Measurements from ENCODE around the gene EBPL.
"Not testable (repeated sequence)": the region's sequence is repeated elsewhere in the genome, so short reads cannot be mapped to it uniquely, and the experiment has no call there.

EBPL gene

DNA sequence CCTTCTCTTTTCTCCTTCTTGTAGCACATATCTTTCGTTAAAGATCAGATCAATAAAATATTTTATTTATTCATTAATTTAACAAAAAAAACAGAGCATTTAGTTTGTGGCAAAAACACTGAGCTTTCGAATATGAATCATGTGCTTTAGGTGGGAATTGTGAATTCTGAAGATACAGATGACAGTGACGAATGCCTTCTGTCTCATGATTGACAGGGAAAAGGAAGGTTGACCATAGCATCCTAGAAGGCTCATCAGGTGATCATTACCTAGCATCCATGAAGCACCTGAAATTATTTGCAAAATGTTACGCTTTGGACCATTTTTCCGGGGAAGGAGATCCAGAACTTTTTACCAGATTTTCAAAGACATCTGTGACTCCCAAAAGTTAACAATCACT, 59.1 kb downstream of the EBPL start:
- DNase-seq, result no peak

DNA sequence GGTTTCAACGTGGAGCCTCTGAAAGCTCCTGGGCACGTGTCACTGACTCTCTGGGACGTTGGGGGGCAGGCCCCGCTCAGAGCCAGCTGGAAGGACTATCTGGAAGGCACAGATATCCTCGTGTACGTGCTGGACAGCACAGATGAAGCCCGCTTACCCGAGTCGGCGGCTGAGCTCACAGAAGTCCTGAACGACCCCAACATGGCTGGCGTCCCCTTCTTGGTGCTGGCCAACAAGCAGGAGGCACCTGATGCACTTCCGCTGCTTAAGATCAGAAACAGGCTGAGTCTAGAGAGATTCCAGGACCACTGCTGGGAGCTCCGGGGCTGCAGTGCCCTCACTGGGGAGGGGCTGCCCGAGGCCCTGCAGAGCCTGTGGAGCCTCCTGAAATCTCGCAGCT, 60.7 kb downstream of the EBPL start:
- DNase-seq, result no peak

DNA sequence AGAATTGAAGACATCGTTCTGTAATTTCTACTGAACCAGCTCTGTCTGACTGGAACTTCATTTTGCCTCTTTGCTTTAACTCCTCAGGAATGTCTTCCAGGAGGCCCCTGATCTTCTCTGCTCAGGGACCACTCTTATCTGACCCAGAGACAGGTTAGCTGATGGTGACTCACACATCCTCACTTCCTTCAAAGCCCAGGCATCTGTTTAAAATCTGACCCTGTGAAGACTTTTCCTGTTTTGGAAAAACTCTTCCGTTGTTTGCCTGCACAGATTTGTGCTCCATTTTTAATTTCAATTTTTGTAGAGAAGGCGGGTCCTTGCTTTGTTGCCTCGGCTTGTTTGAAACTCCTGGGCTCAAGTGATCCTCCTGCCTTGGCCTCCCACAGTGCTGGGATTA, 61.3 kb downstream of the EBPL start:
- DNase-seq, result no peak

DNA sequence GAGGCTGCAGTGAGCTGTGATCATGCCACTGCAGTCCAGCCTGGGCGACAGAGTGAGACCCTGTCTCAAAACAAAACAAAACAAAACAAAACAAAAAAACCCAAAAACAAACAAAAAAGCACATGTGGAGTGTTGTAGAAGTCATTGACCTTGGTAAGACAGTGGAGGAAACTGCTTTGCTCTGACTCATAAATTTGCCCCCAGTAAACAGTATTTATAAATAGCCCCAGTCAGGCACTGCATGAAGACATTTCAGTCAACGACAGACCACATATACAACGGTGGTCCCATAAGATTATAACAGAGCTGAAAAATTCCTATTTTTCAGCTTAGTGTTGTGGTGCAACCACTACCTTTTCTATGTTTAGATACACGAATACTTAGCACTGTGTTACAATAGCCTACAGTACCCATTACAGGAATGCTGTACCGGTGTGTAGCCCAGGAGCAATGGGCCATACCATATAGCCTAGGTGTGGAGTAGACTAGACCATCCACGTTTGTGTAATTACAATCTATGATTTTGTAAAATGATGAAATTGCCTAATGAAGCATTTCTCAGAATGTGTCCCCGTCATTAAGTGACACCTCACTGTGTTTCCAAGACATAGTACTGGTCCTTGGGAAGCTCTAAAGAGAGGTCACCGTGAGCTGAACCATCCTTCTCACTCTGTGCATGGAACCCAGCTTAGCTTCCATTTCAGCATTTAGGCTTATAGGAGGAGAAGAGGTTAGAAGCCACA, 61.9 kb downstream of the EBPL start:
- no peak for DNase-seq

DNA sequence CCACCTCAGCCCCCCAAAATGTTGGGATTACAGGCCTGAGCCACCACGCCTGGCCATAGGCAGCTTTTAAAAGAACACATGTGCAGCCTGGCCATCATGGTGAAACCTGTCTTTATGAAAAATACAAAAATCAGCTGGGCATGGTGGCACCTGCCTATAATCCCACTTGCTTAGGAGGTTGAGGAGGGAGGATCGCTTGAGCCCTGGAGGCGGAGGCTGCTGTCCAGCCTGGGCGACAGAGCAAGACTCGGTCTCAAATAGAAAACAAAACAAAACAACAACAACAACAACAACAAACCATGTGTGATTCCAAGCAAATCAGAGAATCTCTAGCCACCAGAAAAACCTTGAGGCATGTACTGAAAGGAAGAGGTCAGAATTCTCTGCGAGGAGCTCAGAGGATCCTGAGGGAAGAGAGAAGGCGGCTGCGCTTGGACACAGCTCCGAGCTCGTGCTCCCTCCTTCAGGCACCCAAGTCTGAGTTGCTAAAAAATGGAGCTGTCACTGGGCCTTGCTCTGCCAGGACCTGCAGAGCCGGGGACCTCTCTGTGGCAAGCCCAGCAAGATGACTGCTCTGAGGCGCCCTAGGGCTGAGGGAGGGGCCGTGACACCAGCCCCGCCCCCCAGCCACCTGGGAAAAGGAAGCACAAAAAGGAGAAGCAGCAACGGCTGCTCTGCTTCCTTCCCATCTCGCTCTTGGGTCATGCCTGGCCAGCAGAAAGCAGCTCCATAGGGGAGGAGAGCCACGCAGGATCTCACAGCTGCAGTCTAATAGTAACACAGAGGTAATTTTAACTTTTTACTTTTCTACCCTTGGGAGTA, 63.2 kb downstream of the EBPL start, which contains the start of gene ARL11:
ARL11 (plus strand) TSS at position 677 of the 822 bp plus-strand sequence. CDS start 1,941 bp downstream, outside the sequence.
- DNase-seq, result peak; percentile 59

DNA sequence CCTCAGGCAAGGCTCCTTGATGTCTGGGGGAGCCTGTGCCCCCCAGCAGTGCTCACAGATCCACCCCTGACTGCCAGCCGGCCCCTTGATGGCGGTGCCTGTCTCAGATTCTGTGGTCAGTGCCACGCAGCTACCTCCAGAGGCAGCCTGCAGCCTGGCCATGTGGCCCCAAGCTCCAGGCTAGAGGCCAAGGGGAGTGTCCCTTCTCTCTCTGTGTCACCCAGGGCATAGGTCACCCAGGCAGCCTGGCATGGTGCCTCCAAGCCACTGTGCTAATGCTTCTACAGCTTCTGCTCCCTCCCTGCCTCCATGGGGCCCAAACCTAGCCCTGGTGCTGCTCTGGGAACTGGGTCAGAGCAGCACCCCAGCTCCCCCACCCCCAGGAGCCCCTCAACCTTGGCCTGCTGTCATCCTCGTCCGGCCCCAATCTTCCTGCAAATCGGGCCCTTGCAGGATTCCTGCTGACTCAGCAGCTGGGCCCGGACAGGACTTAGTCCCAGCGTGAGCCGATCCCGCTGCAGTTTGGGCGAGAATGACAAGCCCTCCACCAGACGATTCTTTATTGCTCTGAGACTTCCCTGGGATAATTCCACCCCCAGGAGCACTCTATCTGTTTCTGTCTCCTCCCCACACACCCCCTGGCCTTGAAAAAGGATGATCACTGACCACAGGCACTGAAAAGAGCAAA, 65.8 kb downstream of the EBPL start:
- DNase-seq, result no peak

DNA sequence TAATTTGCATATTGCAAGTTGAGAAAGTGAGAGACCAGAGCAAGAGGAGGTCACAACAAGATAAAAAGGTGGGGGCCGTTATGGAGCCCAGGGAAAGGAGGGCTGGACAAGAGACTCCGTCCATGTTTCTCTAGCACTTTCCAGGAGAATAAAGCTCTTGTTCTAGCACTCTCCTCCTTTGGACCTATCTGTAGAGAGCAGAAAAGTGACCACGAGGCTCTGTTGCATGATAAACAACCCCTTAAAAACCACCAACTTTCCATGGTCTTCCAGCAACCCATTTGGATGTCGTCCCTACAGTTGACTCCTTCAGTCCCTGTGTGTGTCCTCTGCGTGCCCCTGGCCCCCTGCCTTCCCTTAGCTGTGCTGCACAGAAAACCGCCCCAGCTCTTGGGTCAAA, 67.1 kb downstream of the EBPL start:
- DNase-seq, result no peak

DNA sequence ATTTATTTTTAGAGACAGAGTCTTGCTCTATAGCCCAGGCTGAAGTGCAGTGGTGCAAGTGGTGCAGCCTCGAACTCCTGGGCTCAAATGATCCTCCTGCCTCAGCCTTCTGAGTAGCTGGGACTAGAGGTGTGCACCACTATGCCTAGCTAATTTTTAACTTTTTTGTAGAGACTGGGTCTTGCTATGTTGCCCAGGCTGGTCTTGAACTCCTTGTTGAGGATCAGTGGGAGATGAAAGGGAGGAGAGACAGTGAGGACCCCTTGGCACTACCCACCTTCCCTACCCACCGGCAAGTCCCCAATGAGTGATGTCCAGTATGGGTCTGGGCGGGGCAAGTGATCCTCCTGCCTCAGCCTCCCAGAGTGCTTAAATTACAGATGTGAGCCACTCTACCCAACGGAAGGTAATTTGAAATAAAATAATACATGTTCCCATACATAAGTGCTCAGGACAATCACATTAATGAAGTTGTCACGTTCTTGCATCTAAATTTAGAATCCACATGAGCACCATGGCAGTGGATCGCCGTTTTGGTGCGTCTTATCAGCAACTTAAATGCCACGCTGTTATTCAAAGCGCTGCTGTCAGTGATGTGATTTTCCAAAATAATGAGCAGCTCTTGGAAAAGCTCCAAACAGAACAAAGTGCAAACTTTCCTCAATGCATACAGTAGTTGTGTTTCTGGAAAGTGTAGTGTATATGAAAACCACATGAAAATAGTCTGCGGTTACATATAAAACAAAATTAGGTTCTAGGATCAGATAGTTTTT, 68.9 kb downstream of the EBPL start:
- DNase-seq, result no peak

DNA sequence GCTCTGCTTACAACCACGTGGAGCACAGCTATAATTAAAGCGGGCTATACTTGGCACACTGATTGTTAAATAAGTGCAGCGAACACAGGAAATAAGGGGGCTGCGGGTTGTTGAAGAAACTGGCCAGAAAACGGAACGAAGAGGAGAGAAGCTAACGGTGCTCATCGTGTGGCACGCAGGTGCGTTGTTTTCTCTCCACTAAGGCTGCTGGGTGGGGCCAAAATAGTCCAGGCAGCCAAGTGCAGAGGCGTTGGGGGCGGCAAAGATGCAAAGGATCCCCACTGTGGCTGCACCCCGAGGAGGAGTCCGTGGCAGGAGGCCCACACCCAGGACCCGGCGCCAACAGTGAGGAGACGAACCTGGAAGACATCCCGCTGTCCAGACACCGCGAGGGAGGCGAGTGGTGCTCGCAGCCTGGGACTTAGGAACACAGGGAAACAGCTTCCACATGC, 71.1 kb downstream of the EBPL start:
- DNase-seq, result no peak

DNA sequence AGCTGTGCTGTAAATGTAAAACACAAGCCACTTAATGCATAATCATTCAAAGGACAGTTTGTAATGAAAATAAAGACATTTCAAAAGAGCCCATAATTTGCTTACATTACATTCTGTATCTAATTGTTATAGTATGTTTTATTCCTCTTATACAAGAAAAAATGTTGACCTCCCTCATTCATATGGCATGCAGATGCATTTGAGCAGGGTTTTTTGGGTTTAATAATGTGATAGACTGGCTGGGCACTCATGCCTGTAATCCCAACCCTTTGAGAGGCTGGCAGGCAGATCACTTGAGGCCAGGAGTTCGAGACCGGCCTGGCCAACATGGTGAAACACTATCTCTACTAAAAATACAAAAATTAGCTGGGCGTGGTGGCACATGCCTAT, 74.6 kb downstream of the EBPL start:
- no peak for DNase-seq

DNA sequence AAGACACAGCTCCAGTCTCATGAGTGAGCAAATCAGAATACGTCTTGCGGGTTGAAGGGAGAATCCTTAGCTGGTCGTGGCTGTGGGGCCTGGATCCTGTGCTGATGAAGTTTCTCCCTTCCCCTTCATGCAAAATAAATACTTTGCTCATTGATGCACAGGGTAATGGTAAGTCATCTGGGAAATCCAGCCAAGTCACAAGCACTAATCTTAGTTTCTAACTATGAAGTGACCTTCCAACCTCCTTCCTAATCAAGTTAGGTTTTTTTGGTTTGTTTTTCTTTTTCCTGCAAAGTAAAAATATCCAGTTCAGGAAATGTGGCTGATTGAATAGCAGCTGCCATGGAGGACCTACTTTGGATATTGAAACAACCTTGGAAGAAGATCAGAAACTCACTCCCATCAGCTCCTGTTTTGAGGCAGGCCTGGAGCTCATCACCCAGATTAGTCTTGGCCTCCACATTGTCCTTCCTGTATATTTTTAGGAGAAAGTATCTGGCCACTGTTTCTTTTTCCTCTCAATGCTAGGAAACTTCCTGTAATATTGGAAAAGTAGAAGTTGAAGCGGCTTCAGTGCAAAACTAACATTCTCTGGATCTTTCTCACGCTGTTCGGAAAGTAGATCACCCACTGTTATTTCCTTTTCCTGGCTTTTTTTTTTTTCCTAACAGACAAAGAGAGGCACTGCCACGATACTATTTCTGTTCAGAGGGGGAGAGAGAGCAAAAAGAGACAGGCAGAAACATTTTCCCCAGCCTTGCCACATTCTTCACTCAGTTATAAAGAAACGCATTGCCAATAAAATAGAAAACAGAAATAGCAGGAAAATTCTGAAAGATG, 75.2 kb downstream of the EBPL start:
- no peak for DNase-seq

DNA sequence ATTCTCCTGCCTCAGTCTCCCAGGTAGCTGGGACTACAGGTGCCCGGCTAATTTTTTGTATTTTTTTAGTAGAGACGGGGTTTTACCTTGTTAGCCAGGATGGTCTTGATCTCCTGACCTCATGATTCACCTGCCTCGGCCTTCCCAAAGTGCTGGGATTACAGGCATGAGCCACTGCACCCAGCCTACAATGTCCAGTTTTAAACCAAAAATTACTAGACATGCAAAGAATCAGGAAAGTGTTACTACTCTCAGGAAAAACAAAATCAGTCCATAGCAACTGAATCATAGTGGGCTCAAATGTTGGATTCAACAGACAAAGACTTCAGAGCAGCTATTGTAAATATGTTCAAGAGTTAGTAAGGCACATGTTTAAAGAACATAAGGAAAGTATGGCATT, 79.2 kb downstream of the EBPL start:
- not testable (repeated sequence) for DNase-seq
